ENCODE results near the gene GLG1. TPM values are rescaled to one million over a fixed set of nuclear protein-coding genes. Genes with fewer than 3 reads are reported as not detected.
"Not testable (repeated sequence)": the region's sequence is repeated elsewhere in the genome, so short reads cannot be mapped to it uniquely, and the experiment has no call there.

The GLG1 gene
- total RNA-seq, 1 donor from 2014 or later = 193 TPM

DNA sequence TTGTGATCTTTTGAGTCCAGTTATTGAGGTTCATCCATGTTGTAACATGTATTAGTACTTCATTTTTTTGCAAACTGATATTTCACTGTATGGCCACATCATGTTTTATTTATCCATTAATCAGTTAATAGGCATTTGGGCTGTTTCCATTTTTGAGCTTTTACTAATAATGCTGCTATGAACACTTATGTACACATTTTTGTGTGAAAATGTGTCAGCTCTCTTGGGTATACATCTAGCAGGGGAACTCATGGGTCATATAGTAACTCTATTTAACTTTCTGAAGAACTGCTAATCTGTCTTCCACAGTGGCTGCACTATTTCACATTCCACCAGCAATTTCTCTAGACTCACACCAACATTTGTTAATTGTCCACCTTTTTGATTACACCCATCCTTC lies 82.0 kb downstream of the GLG1 start:
- Mint-ChIP-seq H3K4me3 (no peak overlapping the region), H3K36me3 (peaks cover 26% of the 10 kb centered on the region), H3K4me1 (no peaks in the 10 kb centered on the region), H3K9me3 (peaks cover 13% of the 10 kb centered on the region), H3K27me3 (ENCODE audit: low read depth) (no peaks in the 10 kb centered on the region), H3K27ac (no peak overlapping the region)
- no peak for DNase-seq (ENCODE audit: low spot score in 2 of 2, unreplicated experiment in 2 of 2)
- TF ChIP-seq, protein P1, sequence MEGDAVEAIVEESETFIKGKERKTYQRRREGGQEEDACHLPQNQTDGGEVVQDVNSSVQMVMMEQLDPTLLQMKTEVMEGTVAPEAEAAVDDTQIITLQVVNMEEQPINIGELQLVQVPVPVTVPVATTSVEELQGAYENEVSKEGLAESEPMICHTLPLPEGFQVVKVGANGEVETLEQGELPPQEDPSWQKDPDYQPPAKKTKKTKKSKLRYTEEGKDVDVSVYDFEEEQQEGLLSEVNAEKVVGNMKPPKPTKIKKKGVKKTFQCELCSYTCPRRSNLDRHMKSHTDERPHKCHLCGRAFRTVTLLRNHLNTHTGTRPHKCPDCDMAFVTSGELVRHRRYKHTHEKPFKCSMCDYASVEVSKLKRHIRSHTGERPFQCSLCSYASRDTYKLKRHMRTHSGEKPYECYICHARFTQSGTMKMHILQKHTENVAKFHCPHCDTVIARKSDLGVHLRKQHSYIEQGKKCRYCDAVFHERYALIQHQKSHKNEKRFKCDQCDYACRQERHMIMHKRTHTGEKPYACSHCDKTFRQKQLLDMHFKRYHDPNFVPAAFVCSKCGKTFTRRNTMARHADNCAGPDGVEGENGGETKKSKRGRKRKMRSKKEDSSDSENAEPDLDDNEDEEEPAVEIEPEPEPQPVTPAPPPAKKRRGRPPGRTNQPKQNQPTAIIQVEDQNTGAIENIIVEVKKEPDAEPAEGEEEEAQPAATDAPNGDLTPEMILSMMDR (IDR thresholded peaks at IDR 0.05; ENCODE audit: unreplicated experiment) = no peak

DNA sequence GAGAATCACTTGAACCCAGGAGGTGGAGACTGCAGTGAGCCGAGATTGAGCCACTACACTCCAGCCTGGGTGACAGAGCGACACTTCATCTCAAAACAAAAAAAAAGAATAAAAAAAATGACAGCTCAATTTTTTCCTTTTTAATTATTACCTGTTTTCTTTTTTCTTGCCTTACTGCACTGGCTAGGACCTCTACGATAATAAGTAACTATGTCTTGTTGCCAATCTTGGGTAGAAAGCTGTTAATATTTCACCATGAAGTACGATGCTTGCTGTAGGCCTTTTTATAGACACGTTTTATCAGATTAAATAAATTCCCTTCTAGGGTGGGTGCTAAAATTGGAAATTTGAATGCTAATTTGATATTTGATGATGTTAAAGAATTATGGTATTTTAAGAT lies 82.8 kb downstream of the GLG1 start:
- H3K9me3 Mint-ChIP-seq = peaks cover 13% of the 10 kb centered on the region

DNA sequence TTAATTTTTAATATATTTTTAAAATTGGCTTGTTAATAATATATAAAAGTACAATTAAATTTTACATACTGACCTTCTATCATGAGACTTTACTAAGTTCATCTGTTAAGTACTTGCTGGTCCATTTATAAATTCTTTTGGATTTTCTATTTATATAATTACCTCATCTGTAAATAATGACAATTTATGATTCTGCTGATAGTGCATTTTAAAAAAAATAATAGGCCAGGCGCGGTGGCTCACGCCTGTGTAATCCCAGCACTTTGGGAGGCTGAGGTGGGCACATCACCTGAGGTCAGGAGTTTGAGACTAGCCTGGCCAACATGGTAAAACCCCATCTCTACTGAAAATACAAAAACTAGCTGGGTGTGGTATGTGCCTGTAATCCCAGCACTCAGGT lies 83.2 kb downstream of the GLG1 start:
- H3K27me3 Mint-ChIP-seq (ENCODE audit: low read depth); DNase-seq (ENCODE audit: low spot score in 2 of 2, unreplicated experiment in 2 of 2); H3K27ac Mint-ChIP-seq; H3K4me1 Mint-ChIP-seq; H3K4me3 Mint-ChIP-seq: not testable (repeated sequence)
- H3K36me3 Mint-ChIP-seq = peaks cover 31% of the 10 kb centered on the region
- H3K9me3 Mint-ChIP-seq = peaks cover 13% of the 10 kb centered on the region

More for the DNA sequence above, 82.8 kb downstream of the GLG1 start:
- Mint-ChIP-seq H3K4me1 (no peaks in the 10 kb centered on the region), H3K27me3 (ENCODE audit: low read depth) (no peaks in the 10 kb centered on the region), H3K27ac (no peak overlapping the region), H3K36me3 (peaks cover 30% of the 10 kb centered on the region), H3K4me3 (no peak overlapping the region)
- DNase-seq (ENCODE audit: low spot score in 2 of 2, unreplicated experiment in 2 of 2) = no peak
- TF ChIP-seq, protein P1 (IDR thresholded peaks at IDR 0.05; ENCODE audit: unreplicated experiment) = no peak

DNA sequence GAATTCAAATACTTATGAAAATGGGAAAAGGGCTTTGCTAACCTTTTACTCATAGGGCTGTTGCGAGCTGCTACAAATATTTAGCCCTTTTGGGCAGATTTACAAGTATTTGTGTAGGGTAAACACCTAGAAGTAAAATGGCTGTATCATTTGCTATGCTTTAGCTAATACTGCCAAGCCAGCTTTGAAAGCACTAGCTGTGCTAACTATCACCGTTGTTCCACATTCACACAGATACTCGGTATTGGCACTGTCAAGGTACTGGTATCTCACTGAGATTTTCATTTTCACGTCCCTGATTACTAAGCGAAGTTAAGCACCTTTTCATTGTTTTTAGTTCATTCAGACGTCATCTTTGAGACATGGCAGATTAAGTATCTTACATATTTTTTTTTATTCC lies 84.8 kb downstream of the GLG1 start:
- H3K4me3 Mint-ChIP-seq = no peak overlapping the region
- no peaks in the 10 kb centered on the region for H3K27me3 Mint-ChIP-seq (ENCODE audit: low read depth)
- no peak for DNase-seq (ENCODE audit: low spot score in 2 of 2, unreplicated experiment in 2 of 2)
- H3K36me3 Mint-ChIP-seq = peaks cover 39% of the 10 kb centered on the region
- no peak overlapping the region for H3K27ac Mint-ChIP-seq
- TF ChIP-seq, protein P1 (IDR thresholded peaks at IDR 0.05; ENCODE audit: unreplicated experiment) = no peak
- H3K9me3 Mint-ChIP-seq = peaks cover 23% of the 10 kb centered on the region
- H3K4me1 Mint-ChIP-seq = no peaks in the 10 kb centered on the region

DNA sequence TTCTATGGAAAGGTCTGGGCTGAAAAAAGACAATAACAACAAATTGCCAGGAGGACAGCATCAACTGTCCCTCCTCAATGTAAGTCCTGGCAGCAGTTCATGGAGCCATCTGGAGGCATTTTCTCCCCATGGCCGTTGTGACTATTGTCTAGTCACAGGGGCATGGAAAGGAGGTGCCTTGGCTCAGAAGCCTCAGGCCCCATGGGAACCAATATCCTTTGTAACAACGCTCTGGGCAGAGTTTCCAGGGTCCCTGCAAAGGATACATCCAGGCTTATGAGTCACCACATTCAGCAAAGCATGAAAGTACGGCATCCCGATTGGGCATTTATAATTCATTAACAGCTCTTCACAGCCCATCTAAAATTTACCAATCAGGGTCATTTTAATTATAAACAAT lies 85.2 kb downstream of the GLG1 start:
- Mint-ChIP-seq H3K36me3 (peaks cover 41% of the 10 kb centered on the region), H3K27ac (no peak overlapping the region), H3K4me3 (no peak overlapping the region), H3K27me3 (ENCODE audit: low read depth) (no peaks in the 10 kb centered on the region), H3K4me1 (no peaks in the 10 kb centered on the region), H3K9me3 (peaks cover 23% of the 10 kb centered on the region)
- no peak for DNase-seq (ENCODE audit: low spot score in 2 of 2, unreplicated experiment in 2 of 2)
- TF ChIP-seq, protein P1 (IDR thresholded peaks at IDR 0.05; ENCODE audit: unreplicated experiment) = no peak

DNA sequence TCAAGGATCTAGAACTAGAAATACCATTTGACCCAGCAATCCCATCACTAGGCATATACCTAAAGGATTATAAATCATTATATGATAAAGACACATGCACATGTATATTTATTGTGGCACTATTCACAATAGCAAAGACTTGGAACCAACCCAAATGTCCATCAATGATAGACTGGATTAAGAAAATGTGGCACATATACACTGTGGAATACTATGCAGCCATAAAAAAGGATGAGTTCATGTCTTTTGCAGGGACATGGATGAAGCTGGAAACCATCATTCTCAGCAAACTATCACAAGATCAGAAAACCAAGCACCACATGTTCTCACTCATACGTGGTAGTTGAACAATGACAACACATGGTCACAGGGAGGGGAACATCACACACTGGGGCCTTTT lies 88.0 kb downstream of the GLG1 start:
- H3K27me3 Mint-ChIP-seq (ENCODE audit: low read depth); H3K4me1 Mint-ChIP-seq; H3K4me3 Mint-ChIP-seq; H3K27ac Mint-ChIP-seq; DNase-seq (ENCODE audit: low spot score in 2 of 2, unreplicated experiment in 2 of 2): not testable (repeated sequence)
- Mint-ChIP-seq H3K36me3 (peaks cover 49% of the 10 kb centered on the region), H3K9me3 (peaks cover 27% of the 10 kb centered on the region)

DNA sequence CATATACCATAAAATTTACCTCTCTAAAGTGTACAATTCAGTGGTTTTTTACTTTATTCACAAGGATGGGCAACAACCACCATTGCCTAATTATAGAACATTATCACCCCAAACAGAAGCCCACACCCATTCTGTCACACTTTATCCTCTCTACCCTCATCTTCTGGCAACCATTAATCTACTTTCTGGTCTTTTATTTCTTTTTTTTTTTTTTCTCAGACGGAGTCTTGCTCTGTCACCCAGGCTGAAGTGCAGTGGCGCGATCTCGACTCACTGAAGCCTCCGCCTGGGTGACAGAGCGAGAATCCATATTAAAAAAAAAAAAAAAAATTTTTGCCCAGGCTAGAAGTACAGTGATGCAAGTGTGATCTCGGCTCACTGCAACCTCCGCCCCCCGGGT lies 95.0 kb downstream of the GLG1 start:
- Mint-ChIP-seq H3K27ac (no peak overlapping the region), H3K4me1 (peaks cover 18% of the 10 kb centered on the region), H3K4me3 (no peak overlapping the region), H3K27me3 (ENCODE audit: low read depth) (no peaks in the 10 kb centered on the region), H3K36me3 (peaks cover 40% of the 10 kb centered on the region), H3K9me3 (peaks cover 32% of the 10 kb centered on the region)
- TF ChIP-seq, protein P1 (IDR thresholded peaks at IDR 0.05; ENCODE audit: unreplicated experiment) = no peak
- no peak for DNase-seq (ENCODE audit: low spot score in 2 of 2, unreplicated experiment in 2 of 2)
